ENCODE measurements around the gene INSIG2.

INSIG2 gene

GRCh38 chr2:118088051-118089024 is at the start of gene INSIG2:
TSS of gene INSIG2 (plus strand) at chr2:118088471. CDS start at chr2:118096557, 8,086 bp downstream.
- peak; percentile 94 for DNase-seq (ENCODE audit: low spot score)

DNA sequence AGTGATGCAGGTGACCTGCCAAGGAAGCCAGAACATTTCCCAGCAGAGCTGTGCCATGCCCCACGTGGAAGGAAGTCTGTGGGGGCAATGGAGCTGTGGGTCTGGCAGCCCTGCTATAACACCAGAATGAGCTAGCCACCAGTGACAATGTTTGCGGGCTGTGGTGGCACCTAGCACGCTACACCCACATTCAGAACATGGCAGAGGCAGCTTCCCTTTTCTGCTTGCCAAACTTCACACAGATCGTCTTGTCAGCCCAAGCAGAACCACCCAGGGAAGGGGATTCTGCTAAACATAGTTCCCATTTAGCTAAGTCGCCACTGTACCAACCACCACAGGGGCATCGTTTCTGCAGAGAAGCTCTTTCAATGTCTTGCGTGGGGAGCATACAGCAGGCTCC is 47.4 kb upstream of the INSIG2 start:
- DNase-seq (ENCODE audit: low spot score), result no peak

GRCh38 chr2:118044103-118044716 is 44.1 kb upstream of the INSIG2 start:
- DNase-seq (ENCODE audit: low spot score), result no peak

DNA sequence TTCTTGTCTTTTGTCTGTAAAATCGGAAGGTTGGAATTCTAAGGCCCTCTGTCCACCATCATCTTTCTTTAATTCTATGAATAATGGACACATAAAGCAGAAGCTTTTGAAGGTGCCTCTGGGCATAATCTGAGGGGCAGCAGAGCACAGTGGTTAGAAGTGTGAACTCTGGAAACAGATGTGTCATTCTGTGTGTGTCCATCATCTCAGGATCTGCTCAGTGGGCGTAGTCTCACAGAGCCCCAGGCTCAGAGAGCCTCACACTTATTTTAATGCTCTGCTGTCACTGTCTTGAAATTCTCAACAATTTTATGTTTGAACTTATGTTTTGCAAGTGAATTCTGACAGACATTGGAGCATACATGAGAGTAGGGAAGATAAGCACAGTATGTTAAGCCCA is 43.4 kb upstream of the INSIG2 start:
- DNase-seq (ENCODE audit: low spot score), result no peak

- no peak for DNase-seq (ENCODE audit: low spot score)
These were observed 43.0 kb upstream of the INSIG2 start for GRCh38 chr2:118045286-118045685.

- peak; percentile 37 for DNase-seq (ENCODE audit: low spot score)
These were observed 41.5 kb upstream of the INSIG2 start for GRCh38 chr2:118046634-118047210.

DNA sequence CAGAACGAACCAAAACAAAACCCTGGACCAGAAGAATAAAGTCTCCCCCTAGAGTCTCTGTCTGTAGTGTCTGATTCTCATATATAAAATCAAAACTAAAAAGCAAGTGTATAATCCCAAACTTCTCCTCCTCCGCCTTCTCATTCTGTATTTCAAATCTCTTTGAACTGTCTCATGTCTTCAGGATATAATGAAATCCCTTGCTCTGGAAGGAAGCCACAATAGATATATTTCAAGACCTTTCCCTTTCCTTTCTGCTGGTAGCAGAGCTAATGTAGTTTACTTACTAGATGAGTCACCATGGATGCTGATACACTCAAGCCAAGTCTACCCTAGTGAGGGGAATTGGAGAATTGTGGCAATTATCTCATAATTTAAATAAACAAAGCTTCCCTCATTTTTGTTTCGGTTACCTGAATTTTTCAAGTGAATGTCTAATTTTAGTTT is 40.9 kb upstream of the INSIG2 start:
- DNase-seq (ENCODE audit: low spot score), result no peak

- no peak for DNase-seq (ENCODE audit: low spot score)
These were observed 39.9 kb upstream of the INSIG2 start for GRCh38 chr2:118048401-118048800.

DNA sequence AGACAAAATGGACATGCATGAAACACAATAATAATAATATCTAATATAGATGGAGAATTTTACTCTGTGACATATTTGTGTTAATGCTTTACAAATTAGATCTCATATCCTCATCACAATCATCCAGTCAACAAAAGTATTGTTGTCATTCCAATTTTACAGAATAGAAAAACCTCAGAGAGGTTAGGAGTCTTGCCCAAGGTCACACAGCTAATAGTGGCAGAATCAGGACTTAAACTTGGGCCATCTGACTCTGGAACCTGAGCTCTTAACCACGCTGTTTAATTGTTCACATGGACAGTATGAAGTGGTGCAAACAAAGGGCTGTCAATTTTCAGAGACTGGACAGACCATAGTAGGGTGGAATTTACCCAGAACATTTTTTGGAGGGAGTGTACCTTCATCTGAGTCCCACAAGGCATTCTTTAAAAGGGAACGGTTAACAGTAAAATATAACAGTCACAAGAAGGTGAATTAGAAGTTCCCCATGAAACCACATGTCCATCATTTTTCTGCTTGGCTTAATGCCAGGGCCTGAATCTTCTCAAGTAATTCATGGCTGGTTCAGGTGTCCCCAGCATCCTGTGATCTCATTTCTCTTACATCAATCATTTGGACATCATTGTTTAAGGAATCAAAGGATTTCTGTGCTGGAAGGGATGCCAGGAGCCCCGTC is 39.0 kb upstream of the INSIG2 start:
- no peak for DNase-seq (ENCODE audit: low spot score)

GRCh38 chr2:118049816-118050140 is 38.5 kb upstream of the INSIG2 start:
- no peak for DNase-seq (ENCODE audit: low spot score)

DNA sequence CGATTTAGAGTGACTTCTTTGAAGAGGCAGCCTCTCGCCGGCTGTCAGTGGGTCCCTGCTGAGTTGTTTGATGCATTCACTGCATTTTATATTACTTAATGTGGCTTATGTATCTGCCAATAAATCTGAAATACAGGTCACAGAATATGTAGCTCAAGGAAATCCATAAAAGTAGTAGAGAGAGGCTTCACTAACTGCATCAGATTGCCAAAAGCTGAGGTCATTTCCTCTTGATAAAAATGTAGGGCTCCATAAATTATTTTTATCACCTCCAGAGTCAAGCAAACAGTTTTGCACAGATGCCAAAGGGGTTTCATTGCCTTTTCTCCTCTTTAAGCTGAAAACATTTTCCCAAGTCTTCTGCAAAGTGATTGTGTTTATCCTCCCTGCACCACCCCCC is 37.9 kb upstream of the INSIG2 start:
- DNase-seq (ENCODE audit: low spot score), result no peak

GRCh38 chr2:118050974-118051373 is 37.3 kb upstream of the INSIG2 start:
- DNase-seq (ENCODE audit: low spot score), result no peak

DNA sequence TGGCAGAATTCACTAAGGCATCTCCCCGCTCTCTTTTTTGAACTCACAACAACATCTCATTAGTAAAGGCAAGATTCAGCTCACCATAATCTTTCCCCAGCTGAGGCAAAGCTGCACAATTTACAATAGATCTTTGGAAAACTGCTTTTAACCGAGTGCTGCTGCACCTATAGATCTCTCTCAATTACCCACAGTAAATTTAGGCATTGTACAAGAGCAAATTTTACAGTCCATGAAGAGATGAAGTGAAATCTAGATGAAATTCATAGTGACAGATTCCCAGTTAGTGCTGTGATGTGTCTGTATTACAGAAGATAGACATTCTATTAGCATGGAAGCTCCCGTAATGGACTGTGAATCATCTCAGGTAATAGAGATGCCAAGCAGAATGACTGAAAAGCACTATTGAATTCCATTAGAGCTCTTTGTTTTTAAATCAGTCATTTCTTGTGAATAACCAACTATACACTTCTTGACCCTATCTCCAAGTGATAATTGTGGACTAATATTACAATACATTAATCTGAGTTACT is 36.4 kb upstream of the INSIG2 start:
- DNase-seq (ENCODE audit: low spot score), result no peak

- no peak for DNase-seq (ENCODE audit: low spot score)
These were observed 35.8 kb upstream of the INSIG2 start for GRCh38 chr2:118052474-118052873.

DNA sequence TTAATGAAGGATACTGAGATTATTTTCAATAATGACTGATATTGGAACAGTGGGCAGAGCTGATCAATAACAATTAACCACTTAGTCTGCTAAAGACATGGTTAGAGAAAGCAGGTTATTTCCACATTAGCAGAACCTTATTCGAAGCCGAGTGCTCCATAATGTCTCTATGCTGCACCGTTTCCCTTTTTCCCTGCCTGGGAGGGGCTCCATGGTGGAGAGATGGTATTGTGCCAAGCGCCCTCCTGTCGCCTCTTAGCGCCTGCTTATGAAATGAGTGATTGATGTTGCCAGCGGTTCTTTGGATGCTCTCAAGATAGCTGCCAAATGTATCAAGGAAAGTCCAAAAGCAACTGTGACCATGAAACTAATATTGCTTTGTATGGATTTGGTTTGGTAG is 34.6 kb upstream of the INSIG2 start:
- DNase-seq (ENCODE audit: low spot score), result no peak

- no peak for DNase-seq (ENCODE audit: low spot score)
These were observed 33.9 kb upstream of the INSIG2 start for GRCh38 chr2:118054213-118055008.

GRCh38 chr2:118055512-118056164 is 32.6 kb upstream of the INSIG2 start:
- no peak for DNase-seq (ENCODE audit: low spot score)

DNA sequence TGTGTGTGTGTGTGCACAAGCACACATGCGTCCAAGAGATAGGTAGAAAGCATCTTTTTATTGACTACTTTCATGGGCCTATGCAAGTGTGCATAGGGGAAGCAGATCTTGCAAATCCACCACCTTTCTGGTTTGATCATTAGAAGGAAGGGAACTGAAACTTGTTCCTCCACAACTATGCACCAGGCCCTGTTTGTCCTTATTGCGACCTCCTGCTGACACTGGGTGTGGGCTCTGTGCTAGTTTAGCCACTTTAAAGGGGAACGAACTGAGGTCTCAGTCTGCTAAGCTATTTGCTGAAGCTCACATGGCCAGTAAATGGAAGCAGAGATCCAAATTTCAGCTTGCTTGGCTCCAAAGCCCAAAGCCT is 32.1 kb upstream of the INSIG2 start:
- peak; percentile 66 for DNase-seq (ENCODE audit: low spot score)

DNA sequence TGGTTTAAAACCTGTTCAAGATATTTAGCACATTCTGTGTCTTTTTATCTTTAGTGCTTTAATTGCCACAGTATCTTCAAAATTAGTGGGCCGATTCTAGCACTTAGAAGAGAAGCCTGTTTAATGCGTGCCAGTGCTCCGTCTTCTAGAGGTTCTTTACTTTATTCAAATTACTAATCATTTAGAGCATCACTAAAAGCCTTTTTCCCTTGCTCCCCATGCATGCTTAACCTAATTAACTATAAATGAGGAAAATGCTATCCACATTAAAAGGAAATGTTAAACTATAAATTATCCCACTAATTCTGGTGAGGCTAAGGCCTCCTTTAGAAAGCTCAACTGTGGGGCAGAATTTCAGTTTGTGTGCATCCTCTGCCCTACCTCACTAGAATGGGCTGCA is 31.5 kb upstream of the INSIG2 start:
- no peak for DNase-seq (ENCODE audit: low spot score)

DNA sequence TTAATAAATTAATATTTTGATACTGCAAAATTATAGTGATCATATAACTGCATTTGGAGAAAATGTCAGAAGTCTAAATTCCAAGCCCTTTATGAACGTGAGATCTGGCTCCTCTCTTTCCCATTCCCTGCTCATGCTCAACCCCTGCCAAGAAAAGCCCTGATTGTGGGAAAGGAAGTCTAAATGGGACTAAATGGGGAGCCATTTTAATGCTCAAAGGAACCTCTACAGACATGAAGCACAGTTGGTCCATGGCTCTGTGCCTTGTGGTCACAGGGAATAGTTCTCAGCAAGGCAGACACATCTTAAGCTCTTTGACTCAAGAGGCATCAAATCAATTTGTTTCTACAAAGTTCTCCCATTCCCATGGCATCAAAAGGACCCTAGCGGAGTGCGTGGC is 29.3 kb upstream of the INSIG2 start:
- no peak for DNase-seq (ENCODE audit: low spot score)

- DNase-seq (ENCODE audit: low spot score), result no peak
These were observed 28.3 kb upstream of the INSIG2 start for GRCh38 chr2:118059919-118060478.
